Effector CD4-positive, alpha-beta T cell (primary cell): ENCODE results near the gene OR1M1. TPM values are rescaled to one million over a fixed set of nuclear protein-coding genes. Genes with fewer than 3 reads are reported as not detected.
"Not testable (repeated sequence)": the region's sequence is repeated elsewhere in the genome, so short reads cannot be mapped to it uniquely, and the experiment has no call there.

Source experiments
- DNase-seq: peaks from one replicate; pipeline ENCODE4 v3.0.0-alpha.2; 2020
- total RNA-seq: gene quantifications from one replicate; lab custom pipeline; 2026; lab: John Stamatoyannopoulos, UW

The OR1M1 gene
- total RNA-seq = not detected

- no peak for DNase-seq
Measured at GRCh38 chr19:9086761-9087160, at the start of gene OR1M1. OR1M1 (plus strand) TSS chr19:9087061; CDS start chr19:9093245, 6,184 bp downstream.

DNA sequence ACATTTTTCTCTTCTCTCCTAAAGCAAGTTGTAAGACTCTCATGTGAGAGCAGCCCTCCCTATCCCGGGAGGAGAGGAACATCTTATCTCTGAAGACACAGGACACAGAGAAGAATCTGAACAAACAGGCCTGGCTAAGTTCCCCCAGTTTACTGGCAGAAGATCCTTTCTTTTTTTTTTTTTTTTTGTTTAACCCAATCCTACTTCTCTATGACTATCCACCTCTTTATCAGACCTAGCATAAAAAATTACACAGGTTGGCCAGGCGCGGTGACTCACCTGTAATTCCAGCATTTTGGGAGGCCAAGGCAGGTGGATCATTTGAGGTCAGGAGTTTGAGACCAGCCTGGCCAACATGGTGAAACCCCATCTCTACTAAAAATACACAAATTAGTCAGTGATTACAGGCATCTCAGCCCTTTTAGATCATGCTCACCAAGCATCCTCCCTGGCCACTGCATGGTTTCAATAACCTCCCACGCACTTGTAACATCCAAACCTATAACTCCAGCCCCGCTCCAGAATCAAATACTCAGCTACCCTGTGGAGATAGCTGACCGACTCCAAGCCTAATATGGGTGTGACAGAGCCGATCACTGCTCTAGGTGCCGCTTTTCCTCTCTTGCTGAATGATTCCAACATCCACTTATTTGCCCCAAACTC lies 49.3 kb upstream of the OR1M1 start:
- DNase-seq = no peak

- DNase-seq = no peak
Measured at GRCh38 chr19:9039728-9040127, 47.1 kb upstream of the OR1M1 start.

DNA sequence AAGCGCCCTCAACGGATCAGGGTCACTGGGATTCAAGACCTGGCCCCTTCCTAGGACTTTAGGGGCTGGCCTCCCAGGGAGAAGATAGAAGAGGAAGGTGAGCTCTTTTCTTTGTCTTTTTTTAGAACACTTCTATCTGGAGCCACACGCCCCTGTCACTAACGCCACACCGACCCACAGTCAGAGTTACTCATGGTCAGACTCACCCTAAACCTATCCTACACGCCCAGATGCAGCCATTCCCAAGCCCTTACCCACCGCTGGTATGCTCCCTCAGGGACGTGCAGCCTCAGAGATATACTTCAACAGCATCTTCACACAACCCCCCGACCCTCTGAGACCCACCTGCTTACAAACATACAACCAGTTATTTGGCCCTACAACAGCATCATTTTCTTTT lies 46.7 kb upstream of the OR1M1 start:
- no peak for DNase-seq

DNA sequence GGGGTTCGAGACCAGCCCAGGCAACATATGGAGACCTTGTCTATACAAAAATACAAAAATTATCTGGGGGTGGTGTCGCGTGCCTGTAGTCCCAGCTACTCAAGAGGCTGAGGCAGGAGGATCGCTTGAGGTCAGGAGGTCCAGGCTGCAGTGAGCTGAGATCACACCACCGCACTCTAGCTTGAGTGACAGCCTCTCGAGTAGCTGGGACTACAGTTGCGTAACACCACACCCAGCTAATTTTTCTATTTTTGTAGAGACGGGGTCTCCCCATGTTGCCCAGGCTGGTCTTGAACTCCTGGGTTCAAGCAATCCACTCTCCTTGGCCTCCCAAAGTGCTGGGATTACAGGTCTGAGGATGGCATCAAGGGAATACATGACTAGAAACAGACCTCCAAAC lies 45.8 kb upstream of the OR1M1 start:
- no peak for DNase-seq

DNA sequence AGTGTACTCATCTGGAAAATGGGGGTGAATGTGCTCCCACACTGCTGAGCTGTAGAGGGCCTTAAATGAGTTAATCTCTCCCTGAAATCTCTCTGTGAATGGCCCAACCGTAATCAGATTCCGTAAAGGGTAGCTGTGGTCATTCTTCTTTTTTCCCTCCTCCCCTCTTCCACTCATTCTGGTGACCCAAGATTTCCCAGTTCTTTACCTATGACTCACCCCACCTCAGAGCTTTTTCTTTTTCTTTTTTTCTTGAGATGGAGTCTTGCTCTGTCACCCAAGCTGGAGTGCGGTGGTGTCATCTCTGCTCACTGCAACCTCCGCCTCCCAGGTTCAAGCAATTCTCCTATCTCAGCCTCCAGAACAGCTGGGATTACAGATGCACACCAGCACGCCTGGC lies 43.3 kb upstream of the OR1M1 start:
- no peak for DNase-seq

- no peak for DNase-seq
Measured at GRCh38 chr19:9044449-9044848, 42.4 kb upstream of the OR1M1 start.

DNA sequence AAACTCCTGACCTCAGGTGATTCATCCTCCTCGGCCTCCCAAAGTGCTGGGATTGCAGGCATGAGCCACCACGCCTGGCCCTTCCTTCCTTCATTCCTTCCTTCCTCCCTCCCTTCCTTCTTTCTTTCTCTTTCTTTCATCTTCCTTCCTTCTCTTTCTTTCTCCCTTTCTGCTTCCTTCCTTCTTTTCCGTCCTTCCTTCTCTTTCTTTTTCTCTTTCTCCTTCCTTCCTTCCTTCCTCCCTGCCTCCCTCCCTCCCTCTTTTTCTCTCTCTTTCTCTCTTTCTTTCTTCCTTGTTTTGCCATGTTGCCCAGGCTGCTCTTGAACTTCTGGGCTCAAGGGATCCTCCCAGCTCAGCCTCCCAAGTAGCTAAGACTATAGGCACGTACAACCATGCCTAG lies 40.2 kb upstream of the OR1M1 start:
- DNase-seq = no peak

DNA sequence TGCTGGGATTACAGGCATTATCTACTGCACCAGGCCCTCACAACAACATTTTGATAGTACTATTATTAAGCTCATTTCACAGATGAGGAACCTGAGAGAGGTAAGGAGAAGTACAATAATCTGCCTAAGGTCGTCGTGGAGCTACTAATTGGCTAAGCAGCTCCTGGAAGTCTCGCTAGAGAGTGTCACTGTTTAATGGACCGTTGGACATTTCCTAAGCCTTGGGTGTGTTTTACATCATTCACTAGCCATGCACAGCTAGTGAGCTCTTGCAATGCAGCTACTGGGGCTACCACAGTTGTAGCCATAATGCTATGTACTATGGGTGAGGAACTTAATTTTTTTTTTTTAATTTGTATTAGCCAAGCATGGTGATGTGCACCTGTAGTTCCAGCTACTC lies 34.0 kb upstream of the OR1M1 start:
- DNase-seq = no peak

GRCh38 chr19:9053674-9054073 lies 33.2 kb upstream of the OR1M1 start:
- DNase-seq = not testable (repeated sequence)

GRCh38 chr19:9054207-9054606 lies 32.7 kb upstream of the OR1M1 start:
- no peak for DNase-seq

DNA sequence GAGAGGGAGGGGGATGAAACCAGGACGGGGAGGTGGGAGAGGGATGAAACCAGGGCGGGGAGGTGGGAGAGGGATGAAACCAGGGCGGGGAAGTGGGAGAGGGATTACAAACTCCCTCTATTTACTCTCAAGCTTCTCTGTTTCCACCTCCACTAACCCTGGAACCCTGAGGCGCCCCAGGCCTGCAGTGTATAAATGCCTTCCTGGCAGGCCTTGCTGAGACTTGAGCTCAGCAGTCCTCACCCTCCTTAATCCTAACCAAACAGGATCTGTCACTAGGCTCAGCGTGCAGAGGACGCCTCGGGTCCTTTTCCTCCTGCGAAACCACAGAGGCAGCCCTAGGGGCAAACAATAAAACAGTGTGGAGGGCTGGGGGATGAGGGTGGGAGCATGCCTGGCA lies 32.1 kb upstream of the OR1M1 start:
- DNase-seq = no peak

DNA sequence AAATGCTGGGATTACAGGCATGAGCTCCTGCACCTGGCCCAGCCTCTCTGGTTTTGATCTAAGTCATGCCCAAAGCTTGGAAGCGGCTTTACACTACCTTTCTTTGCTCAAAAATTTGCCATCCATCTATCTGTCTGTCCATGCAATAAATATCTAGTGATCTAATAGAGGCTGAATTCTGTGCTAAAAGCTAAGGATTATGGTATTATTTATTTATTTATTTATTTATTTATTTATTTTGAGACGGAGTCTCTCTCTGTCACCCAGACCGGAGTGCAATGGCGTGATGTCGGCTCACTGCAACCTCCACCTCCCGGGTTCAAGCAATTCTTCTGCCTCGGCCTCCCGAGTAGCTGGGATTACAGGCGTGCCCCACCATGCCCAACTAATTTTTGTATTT lies 30.7 kb upstream of the OR1M1 start:
- DNase-seq = not testable (repeated sequence)

GRCh38 chr19:9057505-9058258 lies 29.2 kb upstream of the OR1M1 start:
- DNase-seq = no peak

DNA sequence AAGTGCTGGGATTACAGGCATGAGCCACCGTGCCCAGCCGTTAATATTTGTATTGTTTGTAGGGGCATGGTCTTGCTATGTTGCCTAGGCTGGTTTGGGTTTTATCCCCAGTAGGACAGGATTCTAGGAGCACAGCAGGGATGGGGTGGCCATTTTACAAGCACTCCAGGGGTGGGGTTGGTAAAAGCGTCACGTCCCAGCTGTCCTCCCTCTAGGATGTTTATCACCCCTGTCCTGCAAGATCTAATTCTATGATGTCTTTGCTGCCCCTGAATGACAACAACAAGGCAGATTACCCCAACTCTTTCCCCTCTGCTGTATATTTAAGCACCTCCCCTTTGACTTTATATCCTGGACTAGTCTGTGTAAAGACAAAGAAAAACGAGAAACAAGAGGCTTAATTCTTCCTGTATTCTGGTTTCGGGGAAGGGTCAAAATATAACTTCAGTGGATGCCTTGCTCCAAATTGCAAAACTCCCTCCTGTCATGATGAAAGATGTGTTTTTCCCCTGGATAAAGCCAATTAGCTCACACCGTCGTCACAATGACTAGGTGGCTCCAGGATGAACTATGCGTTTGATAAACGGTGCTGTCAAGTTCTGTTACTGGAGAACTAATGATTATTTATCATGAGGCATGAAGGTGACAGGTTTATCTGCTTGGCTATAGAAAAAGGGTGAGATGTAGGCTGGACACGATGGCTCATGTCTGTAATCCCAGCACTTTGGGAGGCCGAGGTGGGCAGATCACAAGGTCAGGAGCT lies 27.8 kb upstream of the OR1M1 start:
- no peak for DNase-seq

GRCh38 chr19:9060564-9061340 lies 26.1 kb upstream of the OR1M1 start:
- DNase-seq = no peak

GRCh38 chr19:9061879-9062278 lies 25.0 kb upstream of the OR1M1 start:
- DNase-seq = no peak

- DNase-seq = no peak
Measured at GRCh38 chr19:9065457-9066014, 21.3 kb upstream of the OR1M1 start.

- no peak for DNase-seq
Measured at GRCh38 chr19:9070066-9070465, 16.8 kb upstream of the OR1M1 start.

- not testable (repeated sequence) for DNase-seq
Measured at GRCh38 chr19:9071720-9072119, 15.1 kb upstream of the OR1M1 start.

DNA sequence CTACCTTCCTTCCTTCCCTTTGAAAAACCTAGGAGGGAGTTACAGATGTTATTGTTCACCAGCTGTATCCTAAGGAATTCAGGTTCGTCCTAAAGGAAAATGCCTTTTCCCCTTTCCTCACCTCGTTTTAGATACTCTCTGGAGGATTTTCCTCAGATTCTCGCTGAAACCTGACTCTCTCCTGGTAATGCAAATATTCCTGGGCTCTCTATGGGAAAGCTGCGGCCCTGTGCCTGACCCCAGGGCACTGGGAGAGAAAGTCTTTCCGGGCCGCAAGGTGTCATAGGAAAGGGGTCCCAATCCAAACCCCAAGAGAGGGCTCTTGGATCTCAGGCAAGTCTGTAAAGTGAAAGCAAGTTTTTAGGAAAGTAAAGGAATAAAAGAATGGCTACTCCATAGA lies 13.1 kb upstream of the OR1M1 start:
- DNase-seq = no peak
